IPS-15b (cell line): ENCODE measurements around the gene VMP1.
"Not testable (repeated sequence)": the region's sequence is repeated elsewhere in the genome, so short reads cannot be mapped to it uniquely, and the experiment has no call there.

ENCODE experiments used
- H3K27me3 ChIP-seq: one replicate; pipeline ENCODE4 v1.6.1; 2013; ENCODE audit warnings: low read length; ENCODE audit not compliant: control insufficient read depth, insufficient read depth
- H3K36me3 ChIP-seq: one replicate; pipeline ENCODE4 v1.6.1; 2013; ENCODE audit warnings: low read length; ENCODE audit not compliant: control insufficient read depth, insufficient read depth
- H3K4me1 ChIP-seq: one replicate; pipeline ENCODE4 v1.6.1; 2013; ENCODE audit warnings: mild to moderate bottlenecking, low read length; ENCODE audit not compliant: control insufficient read depth, insufficient read depth
- H3K4me3 ChIP-seq: one replicate; pipeline ENCODE4 v1.5.1; 2013; ENCODE audit warnings: low read depth, low read length
- H3K9ac ChIP-seq: one replicate; pipeline ENCODE4 v1.6.1; 2013; ENCODE audit warnings: low read depth, mild to moderate bottlenecking, low read length
- H3K9me3 ChIP-seq: one replicate; pipeline ENCODE4 v1.6.1; 2013; ENCODE audit warnings: mild to moderate bottlenecking, low read length; ENCODE audit not compliant: control insufficient read depth, insufficient read depth

VMP1 gene

DNA sequence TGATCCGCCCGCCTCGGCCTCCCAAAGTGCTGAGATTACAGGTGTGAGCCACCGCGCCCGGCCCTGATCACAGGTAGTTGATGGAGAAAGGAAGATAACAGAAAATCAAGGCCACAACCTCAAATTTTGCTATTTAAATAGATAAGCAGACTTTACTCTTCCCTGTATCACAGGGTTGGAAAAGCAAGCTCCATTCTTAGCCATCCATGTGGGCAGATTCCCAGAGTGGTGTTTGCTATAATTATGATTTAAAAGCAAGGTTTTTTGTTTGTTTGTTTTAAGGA is 140.9 kb downstream of the VMP1 start:
- H3K9ac ChIP-seq: no peak overlapping the region
- H3K4me1 ChIP-seq: peaks cover 21% of the 10 kb centered on the region
- H3K9me3 ChIP-seq: no peaks in the 10 kb centered on the region
- H3K27me3 ChIP-seq: no peaks in the 10 kb centered on the region
- no peak overlapping the region for H3K4me3 ChIP-seq
- no peaks in the 10 kb centered on the region for H3K36me3 ChIP-seq

DNA sequence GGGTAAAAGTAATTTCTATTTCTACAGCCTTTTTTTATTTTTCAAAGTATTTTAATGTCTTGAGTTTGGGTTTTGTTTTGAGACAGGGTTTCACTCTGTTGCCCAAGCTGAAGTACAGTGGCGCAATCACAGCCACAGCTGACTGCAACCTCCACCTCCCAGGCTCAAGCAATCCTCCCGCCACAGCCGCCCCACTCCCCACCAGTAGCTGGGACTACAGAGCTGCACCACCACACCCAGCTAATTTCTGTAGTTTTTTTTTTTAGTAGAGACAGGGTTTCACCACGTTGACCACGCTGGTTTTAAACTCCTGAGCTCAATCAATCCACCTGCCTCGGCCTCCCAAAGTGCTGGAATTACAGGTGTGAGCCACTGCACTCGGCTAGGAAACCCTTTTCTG is 141.3 kb downstream of the VMP1 start:
- Histone ChIP-seq H3K4me3 (no peak overlapping the region), H3K4me1 (peaks cover 21% of the 10 kb centered on the region)

DNA sequence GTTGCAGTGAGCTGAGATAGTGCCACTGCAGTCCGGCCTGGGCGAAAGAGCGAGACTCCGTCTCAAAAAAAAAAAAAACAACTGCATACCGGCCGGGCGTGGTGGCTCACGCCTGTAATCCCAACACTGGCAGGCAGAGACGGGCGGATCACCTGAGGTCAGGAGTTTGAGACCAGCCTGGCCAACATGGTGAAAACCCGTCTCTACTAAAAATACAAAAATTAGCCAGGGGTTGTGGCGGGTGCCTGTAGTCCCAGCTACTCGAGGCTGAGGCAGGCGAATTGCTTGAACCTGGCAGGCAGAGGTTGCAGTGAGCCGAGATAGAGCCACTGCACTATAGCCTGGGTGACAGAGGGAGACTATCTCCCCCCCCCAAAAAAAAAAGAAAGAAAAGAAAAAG is 142.9 kb downstream of the VMP1 start:
- not testable (repeated sequence) for H3K27me3 ChIP-seq, H3K4me3 ChIP-seq, H3K9me3 ChIP-seq, H3K36me3 ChIP-seq, H3K9ac ChIP-seq
- peaks cover 18% of the 10 kb centered on the region for H3K4me1 ChIP-seq

More for the DNA sequence above, 141.3 kb downstream of the VMP1 start:
- H3K9ac ChIP-seq: no peak overlapping the region
- no peaks in the 10 kb centered on the region for H3K36me3 ChIP-seq
- H3K27me3 ChIP-seq: no peaks in the 10 kb centered on the region
- H3K9me3 ChIP-seq: no peaks in the 10 kb centered on the region

DNA sequence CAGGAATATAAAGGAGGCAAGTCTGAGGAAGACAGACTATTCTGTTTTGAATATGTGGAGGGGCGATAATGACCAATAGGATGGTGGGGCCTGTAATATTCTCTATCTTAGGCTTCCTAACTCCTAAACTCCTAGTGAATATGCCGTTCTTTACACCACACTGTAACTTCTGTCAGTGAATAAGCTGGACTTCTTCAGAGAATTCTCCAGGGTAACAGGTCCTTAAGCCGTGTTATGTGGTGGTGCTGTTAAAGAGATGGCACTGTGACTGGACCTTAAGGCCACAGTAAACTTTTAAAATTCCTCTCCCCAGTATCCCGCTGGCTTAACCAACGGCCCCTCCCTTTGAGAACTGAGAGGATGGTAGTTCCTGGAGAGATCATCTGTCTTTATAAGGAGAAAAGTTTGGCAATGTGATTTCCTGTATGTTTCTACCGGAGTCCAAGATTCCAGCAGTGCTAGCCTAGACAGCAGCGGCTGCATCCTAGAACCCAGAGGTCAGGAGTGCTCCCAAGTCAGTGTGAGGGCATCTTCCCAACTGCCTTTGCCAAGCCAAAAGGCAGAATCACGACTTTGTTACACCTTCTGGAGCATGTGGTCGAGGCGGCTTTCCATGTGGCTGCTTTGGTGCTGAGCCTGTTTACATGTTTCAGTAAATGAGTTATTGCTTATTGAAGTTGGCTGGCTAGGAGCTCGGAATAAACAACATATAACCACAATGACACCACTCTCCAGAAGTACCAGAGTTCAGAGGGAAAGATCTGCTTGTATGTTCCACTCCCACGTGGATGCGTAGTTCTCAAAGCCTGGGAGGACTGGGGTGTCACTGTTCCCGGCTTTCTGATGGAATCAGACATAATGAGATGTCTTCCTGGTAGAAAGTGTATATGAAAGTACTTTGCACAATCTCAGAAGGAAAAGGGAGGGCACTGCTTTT is 144.3 kb downstream of the VMP1 start:
- H3K4me3 ChIP-seq: no peak overlapping the region
- no peaks in the 10 kb centered on the region for H3K27me3 ChIP-seq
- no peaks in the 10 kb centered on the region for H3K36me3 ChIP-seq
- H3K9ac ChIP-seq: no peak overlapping the region
- no peaks in the 10 kb centered on the region for H3K9me3 ChIP-seq
- peaks cover 4% of the 10 kb centered on the region for H3K4me1 ChIP-seq

DNA sequence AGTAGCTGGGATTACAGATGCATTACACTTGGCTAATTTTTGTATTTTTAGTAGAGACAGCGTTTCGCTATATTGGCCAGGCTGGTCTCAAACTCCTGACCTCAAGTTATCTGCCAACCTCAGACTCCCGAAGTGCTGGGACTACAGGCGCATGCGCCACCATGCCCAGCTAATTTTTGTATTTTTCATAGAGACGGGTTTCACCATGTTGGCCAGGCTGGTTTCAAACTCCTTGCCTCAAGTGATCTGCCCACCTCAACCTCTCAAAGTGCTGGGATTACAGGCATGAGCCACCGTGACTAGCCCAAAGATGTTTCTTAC is 145.4 kb downstream of the VMP1 start:
- not testable (repeated sequence) for H3K9me3 ChIP-seq, H3K36me3 ChIP-seq, H3K4me3 ChIP-seq, H3K4me1 ChIP-seq, H3K27me3 ChIP-seq, H3K9ac ChIP-seq

DNA sequence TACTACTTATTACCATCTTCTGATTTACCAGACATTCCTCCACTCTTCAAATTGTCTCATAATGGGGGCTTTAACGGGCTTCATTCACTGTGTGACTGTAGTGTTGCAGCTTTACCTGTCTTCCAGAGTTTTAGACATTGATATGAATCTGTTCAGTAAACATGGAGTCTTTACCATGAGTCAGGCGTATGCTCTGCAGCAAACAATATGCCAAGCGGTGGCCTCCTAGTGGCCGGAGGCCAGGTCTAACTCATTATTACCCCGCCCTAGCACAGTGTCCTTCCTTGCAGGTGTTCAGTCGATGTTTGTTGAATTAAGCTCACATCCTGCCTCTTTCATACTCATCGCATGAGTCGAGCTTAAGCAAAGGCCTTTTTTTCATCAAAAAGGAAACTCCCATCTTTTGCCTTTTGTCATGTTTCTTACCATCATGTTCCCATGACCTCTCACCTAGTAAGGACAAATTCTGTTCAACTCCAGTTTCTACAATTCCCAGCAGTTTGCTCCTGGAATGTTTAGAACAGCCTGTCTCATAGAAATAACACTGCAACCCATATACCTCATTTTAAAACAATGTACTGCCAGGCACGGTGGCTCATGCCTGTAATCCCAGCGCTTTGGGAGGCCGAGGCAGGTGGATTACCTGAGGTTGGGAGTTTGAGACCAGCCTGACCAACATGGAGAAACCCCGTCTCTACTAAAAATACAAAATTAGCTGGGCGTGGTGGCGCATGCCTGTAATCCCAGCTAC is 145.9 kb downstream of the VMP1 start:
- H3K9ac ChIP-seq: no peak overlapping the region
- H3K27me3 ChIP-seq: no peaks in the 10 kb centered on the region
- no peaks in the 10 kb centered on the region for H3K9me3 ChIP-seq
- H3K4me3 ChIP-seq: no peak overlapping the region
- H3K4me1 ChIP-seq: peaks cover 2% of the 10 kb centered on the region
- no peaks in the 10 kb centered on the region for H3K36me3 ChIP-seq

DNA sequence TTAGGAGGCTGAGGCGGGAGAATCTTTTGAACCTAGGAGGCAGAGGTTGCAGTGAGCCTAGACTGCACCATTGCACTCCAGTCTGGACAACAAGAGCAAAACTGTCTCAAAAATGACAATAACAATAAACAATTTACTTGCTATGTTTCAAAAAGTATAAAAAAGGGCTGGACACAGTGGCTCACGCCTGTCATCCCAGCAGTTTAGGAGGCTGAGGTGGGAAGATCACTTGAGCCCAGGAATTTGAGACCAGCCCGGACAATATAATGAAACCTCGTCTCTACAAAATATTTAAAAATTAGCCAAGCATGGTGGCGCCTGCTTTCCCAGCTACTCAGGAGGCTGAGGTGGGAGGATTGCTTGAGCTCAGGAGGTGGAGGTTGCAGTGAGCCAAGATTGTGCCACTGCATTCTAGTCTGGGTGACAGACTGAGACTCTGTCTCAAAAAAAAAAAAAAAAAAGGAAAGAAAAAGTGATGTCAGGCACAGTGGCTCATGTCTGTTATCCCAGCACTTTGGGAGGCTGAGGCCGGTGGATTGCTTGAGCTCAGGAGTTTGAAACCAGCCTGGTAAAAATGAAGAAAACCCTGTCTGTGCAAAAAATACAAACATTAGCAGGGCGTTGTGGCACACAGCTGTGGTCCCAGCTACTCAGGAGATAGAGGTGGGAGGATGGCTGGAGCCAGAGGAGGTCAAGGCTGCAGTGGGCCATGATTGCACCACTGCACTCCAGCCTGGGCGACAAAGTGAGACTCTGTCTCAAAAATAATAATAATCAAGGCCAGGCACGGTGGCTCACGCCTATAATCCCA is 146.7 kb downstream of the VMP1 start:
- H3K4me3 ChIP-seq, H3K9me3 ChIP-seq, H3K36me3 ChIP-seq, H3K4me1 ChIP-seq, H3K9ac ChIP-seq, H3K27me3 ChIP-seq: not testable (repeated sequence)

DNA sequence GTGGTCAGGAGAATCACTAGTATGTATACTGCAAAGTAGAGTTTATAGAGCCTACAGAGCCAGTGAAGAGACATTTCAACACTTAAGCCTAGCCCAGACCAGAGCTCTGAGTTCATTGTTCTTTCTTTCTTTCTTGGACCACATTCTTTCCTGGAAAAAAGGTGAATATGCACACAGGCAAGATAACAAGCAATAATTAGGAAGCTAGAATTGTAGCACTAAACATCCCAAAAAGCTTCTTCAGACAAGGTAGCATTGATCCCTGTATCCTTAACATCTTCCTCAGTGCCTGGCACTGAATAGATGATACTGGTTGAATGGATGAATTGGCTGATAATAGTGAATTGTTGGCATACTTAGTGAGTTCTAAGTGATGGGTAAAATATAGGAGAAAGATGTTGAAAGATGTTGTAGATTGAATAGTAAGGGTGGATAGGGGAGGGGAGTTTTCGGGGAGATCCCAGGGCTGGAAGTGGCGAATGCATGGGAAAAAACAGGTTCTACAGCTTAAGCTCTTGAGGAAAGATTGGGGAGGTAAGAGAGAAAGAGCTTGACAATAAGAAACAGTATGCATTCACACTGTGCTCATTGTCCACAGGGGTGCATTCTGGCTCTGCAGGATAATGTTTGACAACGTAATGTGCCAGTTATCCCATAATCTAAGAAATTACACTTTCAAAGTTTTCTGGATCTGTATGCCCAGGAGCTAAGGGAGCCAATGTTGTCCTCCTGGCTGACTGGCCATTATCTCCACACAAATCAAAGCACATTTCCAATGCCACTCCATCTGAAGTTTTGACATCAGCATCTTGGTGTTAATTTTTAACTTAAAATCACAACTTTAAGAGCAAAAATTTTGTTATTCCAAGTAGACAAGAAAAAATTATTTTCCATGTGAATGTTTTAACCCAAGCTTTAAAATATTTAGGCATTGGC is 149.7 kb downstream of the VMP1 start:
- Histone ChIP-seq H3K4me3 (no peak overlapping the region), H3K9me3 (no peaks in the 10 kb centered on the region), H3K27me3 (no peaks in the 10 kb centered on the region), H3K9ac (no peak overlapping the region), H3K36me3 (no peaks in the 10 kb centered on the region), H3K4me1 (peaks cover 2% of the 10 kb centered on the region)

DNA sequence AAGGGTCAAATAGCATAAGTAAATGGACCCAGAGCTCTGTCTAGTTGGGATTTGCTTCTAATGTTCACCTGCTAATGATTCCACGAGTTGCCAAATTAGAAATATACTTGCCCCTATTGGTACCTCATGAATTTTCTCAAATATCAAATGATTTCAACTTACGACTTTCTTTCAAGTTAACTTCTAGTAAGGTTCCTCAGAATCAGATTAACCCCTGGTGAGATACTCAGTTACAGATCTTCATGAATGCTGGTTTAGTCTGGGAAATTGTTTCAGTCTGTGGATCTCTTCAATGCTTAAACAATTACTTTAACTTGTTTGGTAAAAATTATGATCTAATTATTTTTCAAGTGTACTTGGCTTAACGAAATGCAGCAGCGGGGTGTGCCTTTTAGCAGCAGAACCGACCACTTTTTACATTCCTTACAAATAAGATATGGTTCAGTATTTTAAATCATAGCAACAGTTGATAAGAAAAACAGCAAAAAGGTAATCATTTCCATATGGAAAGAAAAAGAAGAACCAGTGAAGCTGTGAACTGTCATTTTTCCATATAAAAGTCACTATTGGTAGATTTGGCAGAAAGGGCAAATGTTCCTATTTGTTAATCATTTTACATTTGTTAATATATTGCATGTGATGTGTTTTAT is 150.8 kb downstream of the VMP1 start:
- no peaks in the 10 kb centered on the region for H3K27me3 ChIP-seq
- no peaks in the 10 kb centered on the region for H3K4me1 ChIP-seq
- no peaks in the 10 kb centered on the region for H3K9me3 ChIP-seq

DNA sequence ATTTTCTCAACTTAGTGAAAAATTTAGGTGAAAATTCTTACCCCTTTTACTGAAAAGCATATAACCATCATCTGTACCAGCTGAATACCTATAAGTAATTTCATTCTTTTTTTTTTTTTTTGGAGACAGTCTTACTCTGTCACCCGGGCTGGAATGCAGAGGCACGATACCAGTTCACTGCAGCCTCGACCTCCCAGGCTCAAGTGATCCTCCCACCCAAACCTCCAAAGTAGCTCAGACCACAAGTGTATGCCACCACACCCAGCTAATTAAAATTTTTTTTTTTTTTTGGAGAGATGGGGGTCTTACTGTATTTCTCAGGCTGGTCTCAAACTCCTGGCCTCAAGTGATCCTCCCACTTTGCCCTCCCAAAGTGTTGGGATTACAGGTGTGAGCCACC is 151.5 kb downstream of the VMP1 start:
- Histone ChIP-seq H3K4me1 (no peaks in the 10 kb centered on the region), H3K27me3 (no peaks in the 10 kb centered on the region), H3K9ac (no peak overlapping the region), H3K36me3 (peaks cover 3% of the 10 kb centered on the region), H3K9me3 (no peaks in the 10 kb centered on the region), H3K4me3 (no peak overlapping the region)

More for the DNA sequence above, 150.8 kb downstream of the VMP1 start:
- Histone ChIP-seq H3K36me3 (peaks cover 3% of the 10 kb centered on the region), H3K4me3 (no peak overlapping the region), H3K9ac (no peak overlapping the region)
